GM21360 (cell line): ENCODE results near the gene PXT1.

Experiments
- ATAC-seq: cut with Tn5 transposase; IDR thresholded peaks from one replicate; pipeline ENCODE4 v1.9.1; 2021; ENCODE audit warnings: mild to moderate bottlenecking, moderate library complexity; ENCODE audit not compliant: unreplicated experiment

Gene PXT1

GRCh38 chr6:36349240-36349639 lies 93.4 kb downstream of the PXT1 start:
- no peak for ATAC-seq

GRCh38 chr6:36347621-36348020 lies 95.0 kb downstream of the PXT1 start:
- no peak for ATAC-seq

- no peak for ATAC-seq
Observed at GRCh38 chr6:36346486-36347273, 96.0 kb downstream of the PXT1 start.

GRCh38 chr6:36345681-36346466 lies 96.8 kb downstream of the PXT1 start:
- ATAC-seq: no peak

GRCh38 chr6:36343109-36343680 lies 99.5 kb downstream of the PXT1 start:
- no peak for ATAC-seq

- ATAC-seq: peak; percentile 48
Observed at GRCh38 chr6:36340618-36341454, 101.8 kb downstream of the PXT1 start.
